ENCODE measurements around the gene RTN4RL2. TPM values are rescaled to one million over a fixed set of nuclear protein-coding genes. Genes with fewer than 3 reads are reported as not detected.

RTN4RL2 gene
- total RNA-seq, 1 experiment from 2014 or later: 7.0 TPM

- peaks cover 2% of the 10 kb centered on the region; the same call in 1 of the 2 replicates for H3K4me1 ChIP-seq (ENCODE audit: insufficient read depth, low read length)
- no peaks in the 10 kb centered on the region for H3K9me3 ChIP-seq (ENCODE audit: control insufficient read depth, low read depth, low read length)
- Mint-ChIP-seq H3K9me3 (no peaks in the 10 kb centered on the region), H3K27me3 (ENCODE audit: low read depth) (peaks cover 43% of the 10 kb centered on the region), H3K4me1 (peaks cover 27 to 32% of the 10 kb centered on the region in 2 experiments), H3K36me3 (ENCODE audit: insufficient read depth in 1 of 3, low read depth in 3 of 3) (peaks cover 11 to 21% (median 19%) of the 10 kb centered on the region in 3 experiments), H3K27ac (no peak overlapping the region), H3K4me3 (peak overlapping the region; percentile 68 to 83)
- WGBS (ENCODE audit: extremely low coverage, insufficient read length, low lambda C conversion rate): no CpG with 5 or more reads among the region's 16 CpGs
- no peaks in the 10 kb centered on the region for H4K20me1 ChIP-seq (ENCODE audit: control insufficient read depth, insufficient read depth, insufficient read length)
- peaks cover 3% of the 10 kb centered on the region; the same call in 1 of the 2 replicates for H3K27me3 ChIP-seq (ENCODE audit: insufficient read depth, low read length)
- H3K79me2 ChIP-seq (ENCODE audit: insufficient read depth, low read length): no peaks in the 10 kb centered on the region
- peak overlapping the region; percentile 60 for H3K4me2 ChIP-seq (ENCODE audit: insufficient read depth, insufficient read length, low read length)
- H3K79me1 ChIP-seq (ENCODE audit: insufficient read depth, low read depth, low read length, poor library complexity, severe bottlenecking): no peaks in the 10 kb centered on the region
- H4K8ac ChIP-seq (replicated peaks; ENCODE audit: insufficient read length, low read depth, low read length): no peak overlapping the region
- H3T11ph ChIP-seq (ENCODE audit: low read length): no peak overlapping the region
- H3K18ac ChIP-seq (ENCODE audit: insufficient read length, low read depth, low read length): no peak overlapping the region
- no peak overlapping the region for H3K56ac ChIP-seq (ENCODE audit: insufficient read length, low read depth, low read length)
- peak; percentile 34 for DNase-seq
- H2AFZ ChIP-seq (ENCODE audit: low read length): no peak overlapping the region
- H2BK120ac ChIP-seq (ENCODE audit: low read depth, low read length, poor library complexity, severe bottlenecking): no peak overlapping the region
- no peak overlapping the region for H2BK12ac ChIP-seq (ENCODE audit: insufficient read length, low read depth, low read length)
- TF ChIP-seq, protein P1, sequence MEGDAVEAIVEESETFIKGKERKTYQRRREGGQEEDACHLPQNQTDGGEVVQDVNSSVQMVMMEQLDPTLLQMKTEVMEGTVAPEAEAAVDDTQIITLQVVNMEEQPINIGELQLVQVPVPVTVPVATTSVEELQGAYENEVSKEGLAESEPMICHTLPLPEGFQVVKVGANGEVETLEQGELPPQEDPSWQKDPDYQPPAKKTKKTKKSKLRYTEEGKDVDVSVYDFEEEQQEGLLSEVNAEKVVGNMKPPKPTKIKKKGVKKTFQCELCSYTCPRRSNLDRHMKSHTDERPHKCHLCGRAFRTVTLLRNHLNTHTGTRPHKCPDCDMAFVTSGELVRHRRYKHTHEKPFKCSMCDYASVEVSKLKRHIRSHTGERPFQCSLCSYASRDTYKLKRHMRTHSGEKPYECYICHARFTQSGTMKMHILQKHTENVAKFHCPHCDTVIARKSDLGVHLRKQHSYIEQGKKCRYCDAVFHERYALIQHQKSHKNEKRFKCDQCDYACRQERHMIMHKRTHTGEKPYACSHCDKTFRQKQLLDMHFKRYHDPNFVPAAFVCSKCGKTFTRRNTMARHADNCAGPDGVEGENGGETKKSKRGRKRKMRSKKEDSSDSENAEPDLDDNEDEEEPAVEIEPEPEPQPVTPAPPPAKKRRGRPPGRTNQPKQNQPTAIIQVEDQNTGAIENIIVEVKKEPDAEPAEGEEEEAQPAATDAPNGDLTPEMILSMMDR (conservative IDR thresholded peaks at IDR 0.05): no peak
- H4K91ac ChIP-seq (ENCODE audit: insufficient read length, low read depth, low read length): no peak overlapping the region
- H2BK20ac ChIP-seq (ENCODE audit: low read depth, low read length, poor library complexity, severe bottlenecking): no peak overlapping the region
- no peak overlapping the region for H3K23ac ChIP-seq (ENCODE audit: insufficient read length, low read depth, low read length)
- no peak overlapping the region for H3K27ac ChIP-seq (ENCODE audit: insufficient read length, low read depth, low read length)
- peak overlapping the region; percentile 74; the same call in 1 of the 2 replicates for H3K14ac ChIP-seq (ENCODE audit: insufficient read depth, low read length)
- H4K5ac ChIP-seq (ENCODE audit: insufficient read length, low read depth, low read length): no peak overlapping the region
- no peak overlapping the region for H2BK15ac ChIP-seq (ENCODE audit: low read depth, low read length)
- H3K4ac ChIP-seq (ENCODE audit: low read depth, low read length): no peak overlapping the region
- H3K9ac ChIP-seq (ENCODE audit: extremely low read depth, insufficient read length, low read length): no peak overlapping the region
- H2BK5ac ChIP-seq (ENCODE audit: insufficient read length, low read length): no peak overlapping the region
- H3K23me2 ChIP-seq (ENCODE audit: insufficient read length, low read depth, low read length, poor library complexity, severe bottlenecking): peaks cover 6% of the 10 kb centered on the region
- H2AK5ac ChIP-seq (ENCODE audit: insufficient read length, low read length): no peak overlapping the region
Observed at GRCh38 chr11:57426439-57426928, 33.8 kb upstream of the RTN4RL2 start.
